Stimulated activated naive CD8-positive, alpha-beta T cell treated with anti-CD3 and anti-CD28 coated beads, Interleukin-15, Interleukin-2, amounts not matched to agents 100 ng/mL and 50 ng/mL, for 24 hours (primary cell): ENCODE measurements around the gene ZFP36L1.
A peak's percentile ranks its signal among the peaks of the same experiment; 100 is the strongest.

ENCODE experiments used
- H3K27ac Mint-ChIP-seq: one replicate; pipeline ENCODE4 v1.8.0; 2021; ENCODE audit warnings: mild to moderate bottlenecking, mixed read lengths
- H3K27me3 Mint-ChIP-seq: one replicate; pipeline ENCODE4 v1.8.0; 2021; ENCODE audit warnings: mixed read lengths
- H3K36me3 Mint-ChIP-seq: one replicate; pipeline ENCODE4 v1.8.0; 2021; ENCODE audit warnings: low read depth, mixed read lengths
- H3K4me1 Mint-ChIP-seq: one replicate; pipeline ENCODE4 v1.8.0; 2021; ENCODE audit warnings: low read depth, mixed read lengths
- H3K4me3 Mint-ChIP-seq: one replicate; pipeline ENCODE4 v1.8.0; 2021; ENCODE audit warnings: mild to moderate bottlenecking, mixed read lengths
- H3K9me3 Mint-ChIP-seq: one replicate; pipeline ENCODE4 v1.8.0; 2021; ENCODE audit warnings: mixed read lengths

The ZFP36L1 gene

GRCh38 chr14:68792979-68793733 lies at the start of gene ZFP36L1:
TSS of gene ZFP36L1 (minus strand) at chr14:68793067. CDS start at chr14:68792938, 129 bp downstream.
- H3K9me3 Mint-ChIP-seq: no peaks in the 10 kb centered on the region
- no peaks in the 10 kb centered on the region for H3K27me3 Mint-ChIP-seq
- peak within 1 kb of the TSS; percentile 98 for H3K27ac Mint-ChIP-seq
- peaks cover 52% of the 10 kb centered on the region for H3K36me3 Mint-ChIP-seq
- peak within 1 kb of the TSS; percentile 99 for H3K4me3 Mint-ChIP-seq
- peaks cover 61% of the 10 kb centered on the region for H3K4me1 Mint-ChIP-seq

DNA sequence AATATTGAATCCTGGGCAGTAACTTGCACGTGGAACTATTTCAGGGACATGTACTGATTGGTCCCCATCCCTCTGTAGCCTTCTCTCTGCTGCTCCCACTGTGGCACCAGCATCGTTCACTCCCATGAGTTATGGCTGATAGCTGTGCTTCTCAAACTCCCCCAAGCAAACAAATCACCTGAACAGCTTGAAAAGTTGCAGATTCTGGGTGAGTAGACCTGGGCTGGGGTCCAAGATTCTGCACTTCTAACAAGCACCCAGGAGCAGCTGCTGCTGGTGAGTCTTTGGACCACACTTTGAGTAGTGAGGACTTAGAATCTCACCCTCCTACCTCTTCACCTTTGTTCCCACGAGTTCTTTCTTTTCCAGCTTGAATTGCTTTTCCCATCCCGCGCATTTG lies 49.4 kb upstream of the ZFP36L1 start:
- Mint-ChIP-seq H3K9me3 (peaks cover under 1% of the 10 kb centered on the region), H3K36me3 (peaks cover under 1% of the 10 kb centered on the region), H3K4me1 (peaks cover 48% of the 10 kb centered on the region), H3K4me3 (no peak overlapping the region), H3K27me3 (peaks cover 6% of the 10 kb centered on the region), H3K27ac (no peak overlapping the region)

GRCh38 chr14:68841016-68841809 lies 48.3 kb upstream of the ZFP36L1 start:
- H3K4me1 Mint-ChIP-seq: peaks cover 48% of the 10 kb centered on the region
- peaks cover 6% of the 10 kb centered on the region for H3K27me3 Mint-ChIP-seq
- H3K27ac Mint-ChIP-seq: peak overlapping the region; percentile 87
- H3K9me3 Mint-ChIP-seq: peaks cover 9% of the 10 kb centered on the region
- H3K4me3 Mint-ChIP-seq: peak overlapping the region; percentile 46
- H3K36me3 Mint-ChIP-seq: peaks cover 10% of the 10 kb centered on the region

DNA sequence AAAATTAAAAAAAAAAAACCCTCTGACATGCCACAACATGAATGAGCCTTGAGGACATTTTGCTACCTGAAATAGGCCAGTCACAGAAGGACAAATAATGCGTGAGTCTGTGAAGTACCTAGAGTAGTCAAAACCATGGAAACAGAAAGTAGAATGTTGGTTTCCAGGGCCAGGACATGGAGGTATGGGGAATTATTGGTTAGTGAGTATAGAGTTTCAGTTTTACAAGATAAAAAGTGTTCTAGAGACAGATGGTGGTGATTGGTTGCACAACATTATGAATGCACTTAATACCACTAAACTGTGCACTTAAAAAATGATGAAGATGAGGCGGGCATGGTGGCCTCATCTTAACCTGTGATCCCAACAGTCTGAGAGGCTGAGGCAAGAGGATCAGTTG lies 47.6 kb upstream of the ZFP36L1 start:
- H3K27ac Mint-ChIP-seq: peak overlapping the region; percentile 87
- H3K4me1 Mint-ChIP-seq: peaks cover 54% of the 10 kb centered on the region
- peaks cover 15% of the 10 kb centered on the region for H3K36me3 Mint-ChIP-seq
- peaks cover 6% of the 10 kb centered on the region for H3K27me3 Mint-ChIP-seq
- peaks cover 16% of the 10 kb centered on the region for H3K9me3 Mint-ChIP-seq
- H3K4me3 Mint-ChIP-seq: peak overlapping the region; percentile 49

- H3K9me3 Mint-ChIP-seq: peaks cover 24% of the 10 kb centered on the region
- peaks cover 29% of the 10 kb centered on the region for H3K4me1 Mint-ChIP-seq
- no peak overlapping the region for H3K27ac Mint-ChIP-seq
- H3K27me3 Mint-ChIP-seq: no peaks in the 10 kb centered on the region
- H3K36me3 Mint-ChIP-seq: peaks cover 21% of the 10 kb centered on the region
- H3K4me3 Mint-ChIP-seq: no peak overlapping the region
Measured at GRCh38 chr14:68836082-68836481, 43.2 kb upstream of the ZFP36L1 start.

GRCh38 chr14:68834816-68835215 lies 41.9 kb upstream of the ZFP36L1 start:
- peaks cover 24% of the 10 kb centered on the region for H3K9me3 Mint-ChIP-seq
- H3K27ac Mint-ChIP-seq: no peak overlapping the region
- no peak overlapping the region for H3K4me3 Mint-ChIP-seq
- peaks cover 19% of the 10 kb centered on the region for H3K4me1 Mint-ChIP-seq
- no peaks in the 10 kb centered on the region for H3K27me3 Mint-ChIP-seq
- H3K36me3 Mint-ChIP-seq: peaks cover 21% of the 10 kb centered on the region

- peaks cover 5% of the 10 kb centered on the region for H3K9me3 Mint-ChIP-seq
- no peak overlapping the region for H3K4me3 Mint-ChIP-seq
- no peaks in the 10 kb centered on the region for H3K27me3 Mint-ChIP-seq
- H3K4me1 Mint-ChIP-seq: peaks cover 10% of the 10 kb centered on the region
- no peak overlapping the region for H3K27ac Mint-ChIP-seq
- peaks cover 4% of the 10 kb centered on the region for H3K36me3 Mint-ChIP-seq
Measured at GRCh38 chr14:68828698-68829097, 35.8 kb upstream of the ZFP36L1 start.

- no peaks in the 10 kb centered on the region for H3K9me3 Mint-ChIP-seq
- peaks cover 35% of the 10 kb centered on the region for H3K4me1 Mint-ChIP-seq
- no peaks in the 10 kb centered on the region for H3K27me3 Mint-ChIP-seq
- no peak overlapping the region for H3K4me3 Mint-ChIP-seq
- no peak overlapping the region for H3K27ac Mint-ChIP-seq
- no peaks in the 10 kb centered on the region for H3K36me3 Mint-ChIP-seq
Measured at GRCh38 chr14:68825729-68826128, 32.9 kb upstream of the ZFP36L1 start.

- Mint-ChIP-seq H3K4me1 (peaks cover 45% of the 10 kb centered on the region), H3K27me3 (no peaks in the 10 kb centered on the region), H3K4me3 (no peak overlapping the region), H3K9me3 (no peaks in the 10 kb centered on the region), H3K36me3 (no peaks in the 10 kb centered on the region), H3K27ac (no peak overlapping the region)
Measured at GRCh38 chr14:68824517-68825347, 31.9 kb upstream of the ZFP36L1 start.

GRCh38 chr14:68824207-68824516 lies 31.3 kb upstream of the ZFP36L1 start:
- no peak overlapping the region for H3K4me3 Mint-ChIP-seq
- H3K9me3 Mint-ChIP-seq: no peaks in the 10 kb centered on the region
- H3K27me3 Mint-ChIP-seq: no peaks in the 10 kb centered on the region
- H3K36me3 Mint-ChIP-seq: no peaks in the 10 kb centered on the region
- no peak overlapping the region for H3K27ac Mint-ChIP-seq
- H3K4me1 Mint-ChIP-seq: peaks cover 51% of the 10 kb centered on the region

DNA sequence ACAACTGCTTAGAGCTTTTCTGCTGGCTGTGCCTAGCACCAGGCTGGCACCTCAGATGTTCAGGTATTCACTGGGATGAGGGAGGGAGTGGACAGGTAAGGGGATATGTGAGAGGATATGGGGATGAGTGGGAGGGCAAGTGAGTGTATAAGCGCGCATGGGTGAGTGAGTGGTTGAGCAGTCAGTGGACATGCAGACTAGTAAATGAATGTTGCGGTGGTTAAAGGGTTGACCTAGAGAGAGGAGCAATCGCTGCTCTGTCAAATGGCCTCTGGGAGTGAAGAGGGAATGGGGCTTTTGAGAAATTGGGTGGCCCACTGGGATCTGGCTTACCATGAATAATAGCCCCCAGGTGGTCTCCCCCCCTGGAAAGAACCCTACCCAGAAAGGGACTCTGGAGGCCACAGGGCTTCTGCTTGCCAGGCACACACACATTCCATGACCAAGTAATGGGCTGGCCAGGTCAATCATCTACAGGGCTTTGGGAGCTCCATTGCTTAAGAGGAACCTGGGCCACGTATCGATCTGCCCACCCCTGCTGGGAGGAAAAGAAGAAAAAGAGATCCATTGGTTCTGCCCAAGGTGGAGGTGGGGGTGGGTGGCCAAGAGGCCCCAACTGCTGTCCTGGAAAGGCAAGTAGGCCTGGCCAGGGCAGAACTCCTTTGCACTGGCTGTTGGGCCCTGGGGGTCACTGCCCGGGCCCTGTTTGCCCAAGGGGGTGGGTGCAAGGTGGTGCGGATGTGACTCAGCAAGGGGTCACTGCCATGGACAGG lies 30.8 kb upstream of the ZFP36L1 start:
- no peaks in the 10 kb centered on the region for H3K9me3 Mint-ChIP-seq

GRCh38 chr14:68822926-68823325 lies 30.1 kb upstream of the ZFP36L1 start:
- H3K27ac Mint-ChIP-seq: no peak overlapping the region
- no peaks in the 10 kb centered on the region for H3K36me3 Mint-ChIP-seq
- no peak overlapping the region for H3K4me3 Mint-ChIP-seq
- no peaks in the 10 kb centered on the region for H3K27me3 Mint-ChIP-seq
- peaks cover 54% of the 10 kb centered on the region for H3K4me1 Mint-ChIP-seq
- no peaks in the 10 kb centered on the region for H3K9me3 Mint-ChIP-seq

More for the DNA sequence above, 30.8 kb upstream of the ZFP36L1 start:
- H3K4me1 Mint-ChIP-seq: peaks cover 54% of the 10 kb centered on the region
- H3K27ac Mint-ChIP-seq: no peak overlapping the region
- no peak overlapping the region for H3K4me3 Mint-ChIP-seq
- no peaks in the 10 kb centered on the region for H3K27me3 Mint-ChIP-seq
- H3K36me3 Mint-ChIP-seq: no peaks in the 10 kb centered on the region

- H3K9me3 Mint-ChIP-seq: no peaks in the 10 kb centered on the region
- H3K36me3 Mint-ChIP-seq: no peaks in the 10 kb centered on the region
- no peak overlapping the region for H3K4me3 Mint-ChIP-seq
- peaks cover 60% of the 10 kb centered on the region for H3K4me1 Mint-ChIP-seq
- no peak overlapping the region for H3K27ac Mint-ChIP-seq
- H3K27me3 Mint-ChIP-seq: no peaks in the 10 kb centered on the region
Measured at GRCh38 chr14:68822132-68822651, 29.3 kb upstream of the ZFP36L1 start.

GRCh38 chr14:68820999-68821683 lies 28.3 kb upstream of the ZFP36L1 start:
- Mint-ChIP-seq H3K9me3 (no peaks in the 10 kb centered on the region), H3K36me3 (no peaks in the 10 kb centered on the region), H3K27ac (peak overlapping the region; percentile 74), H3K4me1 (peaks cover 66% of the 10 kb centered on the region), H3K27me3 (no peaks in the 10 kb centered on the region), H3K4me3 (no peak overlapping the region)
